ENCODE data around the gene CD52.

CD52 gene

GRCh38 chr1:26314501-26314900 lies 3.3 kb upstream of the CD52 start:
- TF ChIP-seq SPI1 (IDR thresholded peaks at IDR 0.05; ENCODE audit: borderline replicate concordance, low read depth) (no peak), REST (IDR thresholded peaks at IDR 0.05; ENCODE audit: insufficient replicate concordance, low read depth) (no peak), CTCF (IDR thresholded peaks at IDR 0.05; ENCODE audit: insufficient read depth, low read length) (no peak)
- H3K27me3 ChIP-seq (ENCODE audit: insufficient read depth, poor library complexity, severe bottlenecking): no peaks in the 10 kb centered on the region
- no peak overlapping the region; the same call in 1 of the 2 replicates for H3K27ac ChIP-seq (replicated peaks)
- H3K4me3 ChIP-seq (replicated peaks; ENCODE audit: insufficient read depth, low read length): no peak overlapping the region
- DNase-seq (ENCODE audit: low read depth in 1 of 2, low spot score in 1 of 2): no peak

- Histone ChIP-seq H3K27ac (replicated peaks) (peak overlapping the region; percentile 40), H3K4me3 (replicated peaks; ENCODE audit: insufficient read depth, low read length) (no peak overlapping the region), H3K27me3 (ENCODE audit: insufficient read depth, poor library complexity, severe bottlenecking) (no peaks in the 10 kb centered on the region)
- TF ChIP-seq SPI1 (IDR thresholded peaks at IDR 0.05; ENCODE audit: borderline replicate concordance, low read depth) (no peak), POLR2AphosphoS5 (IDR thresholded peaks at IDR 0.05; ENCODE audit: low read depth) (no peak), REST (IDR thresholded peaks at IDR 0.05; ENCODE audit: insufficient replicate concordance, low read depth) (no peak)
- DNase-seq (ENCODE audit: low read depth in 1 of 2, low spot score in 1 of 2): no peak
Measured at GRCh38 chr1:26315874-26316850, 1.6 kb upstream of the CD52 start.

GRCh38 chr1:26317146-26317545 lies 612 bp upstream of the CD52 start:
- TF ChIP-seq CTCF (IDR thresholded peaks at IDR 0.05; ENCODE audit: insufficient read depth, low read length) (no peak), SPI1 (IDR thresholded peaks at IDR 0.05; ENCODE audit: borderline replicate concordance, low read depth) (peak; percentile 87)
- Histone ChIP-seq H3K4me3 (replicated peaks; ENCODE audit: insufficient read depth, low read length) (no peak overlapping the region), H3K27ac (replicated peaks) (peak overlapping the region; percentile 42), H3K27me3 (ENCODE audit: insufficient read depth, poor library complexity, severe bottlenecking) (no peaks in the 10 kb centered on the region)
- no peak for DNase-seq (ENCODE audit: low read depth in 1 of 2, low spot score in 1 of 2)

GRCh38 chr1:26318338-26319064 lies 743 bp downstream of the CD52 start:
- Histone ChIP-seq H3K27me3 (ENCODE audit: insufficient read depth, poor library complexity, severe bottlenecking) (no peaks in the 10 kb centered on the region), H3K27ac (replicated peaks) (peak overlapping the region; percentile 42; the same call in 1 of the 2 replicates), H3K4me3 (replicated peaks; ENCODE audit: insufficient read depth, low read length) (no peak overlapping the region)
- TF ChIP-seq GABPA (IDR thresholded peaks at IDR 0.05; ENCODE audit: low read depth) (no peak), SPI1 (IDR thresholded peaks at IDR 0.05; ENCODE audit: borderline replicate concordance, low read depth) (no peak; the same call in 1 of the 2 replicates), REST (IDR thresholded peaks at IDR 0.05; ENCODE audit: insufficient replicate concordance, low read depth) (no peak), CTCF (IDR thresholded peaks at IDR 0.05; ENCODE audit: insufficient read depth, low read length) (no peak), POLR2AphosphoS5 (IDR thresholded peaks at IDR 0.05; ENCODE audit: low read depth) (no peak)
- no peak for DNase-seq (ENCODE audit: low read depth in 1 of 2, low spot score in 1 of 2)
